Immature natural killer cell (primary cell): ENCODE results near the gene POLR3E. TPM values are rescaled to one million over a fixed set of nuclear protein-coding genes. Genes with fewer than 3 reads are reported as not detected.

Experiments used
- DNase-seq, 3 donors: peaks; one replicate each; pipeline ENCODE4 v3.0.0; 2022; ENCODE audit warnings: mixed read lengths in 1 of 3
- H3K27ac Mint-ChIP-seq, 6 donors: one replicate each; pipeline ENCODE4 v1.8.0; 2020; ENCODE audit warnings: mixed read lengths in 6 of 6, mild to moderate bottlenecking in 5 of 6, inconsistent platforms in 4 of 6, moderate library complexity in 3 of 6
- H3K27me3 Mint-ChIP-seq, 3 donors: one replicate each; pipeline ENCODE4 v1.8.0; 2020 to 2021; ENCODE audit warnings: low read depth in 3 of 3, mild to moderate bottlenecking in 3 of 3, mixed read lengths in 3 of 3, moderate library complexity in 3 of 3, inconsistent platforms in 1 of 3
- H3K36me3 Mint-ChIP-seq, 3 donors: one replicate each; pipeline ENCODE4 v1.8.0; 2020; ENCODE audit warnings: mixed read lengths in 3 of 3, inconsistent platforms in 2 of 3, mild to moderate bottlenecking in 2 of 3
- H3K4me1 Mint-ChIP-seq, 2 donors: one replicate each; pipeline ENCODE4 v1.8.0; 2020; ENCODE audit warnings: inconsistent platforms in 2 of 2, mild to moderate bottlenecking in 2 of 2, mixed read lengths in 2 of 2, moderate library complexity in 1 of 2
- H3K4me3 Mint-ChIP-seq, 5 donors: one replicate each; pipeline ENCODE4 v1.8.0; 2020; ENCODE audit warnings: mild to moderate bottlenecking in 5 of 5, mixed read lengths in 5 of 5, inconsistent platforms in 3 of 5, moderate library complexity in 3 of 5
- H3K9me3 Mint-ChIP-seq, 6 donors: one replicate each; pipeline ENCODE4 v1.8.0; 2020; ENCODE audit warnings: mild to moderate bottlenecking in 6 of 6, mixed read lengths in 6 of 6, inconsistent platforms in 4 of 6, moderate library complexity in 3 of 6
- polyA plus RNA-seq, 3 donors: library from polyadenylated mRNA; unstranded; fragments of 300-500 nt; fragmentation: Illumina TruSeq; gene quantifications; one replicate each; pipeline ENCODE4 v1.2.3, GENCODE V29; 2021

The POLR3E gene
- polyA plus RNA-seq, 3 donors from 2014 or later = 2.9 to 21.5 (median 6.9) TPM

DNA sequence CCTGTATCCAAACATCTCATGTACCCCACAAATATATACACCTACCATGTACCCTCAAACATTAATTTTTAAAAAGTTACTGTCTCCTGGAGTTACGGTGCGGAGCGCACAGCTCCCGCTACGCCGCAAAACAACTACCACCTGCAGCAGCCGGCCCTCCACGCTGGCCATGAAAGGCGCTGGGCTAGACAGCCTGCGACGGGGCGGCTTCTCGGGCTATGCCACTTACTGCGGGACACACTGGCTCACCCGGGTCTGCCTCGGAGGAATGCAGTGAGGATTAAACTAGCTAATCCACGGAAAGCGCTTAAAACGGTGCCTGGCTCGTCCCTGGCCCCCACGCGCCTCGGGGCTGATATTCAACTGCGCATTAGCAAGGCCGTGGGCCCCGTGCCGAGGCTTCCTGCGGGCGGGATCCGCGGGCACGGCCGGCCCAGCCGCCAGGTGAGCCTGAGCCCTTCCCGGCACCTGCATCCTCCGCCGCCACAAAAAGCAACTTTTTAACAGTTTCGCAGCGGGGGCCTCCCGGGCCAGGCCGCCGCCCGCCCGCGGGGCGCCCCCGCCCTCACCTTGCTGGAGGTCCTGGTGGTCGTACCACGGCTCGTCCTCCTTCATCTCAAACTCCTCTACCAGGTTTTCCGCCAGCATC, 76.6 kb downstream of the POLR3E start:
- H3K27me3 Mint-ChIP-seq = peaks cover 0 to 7% (median 4%) of the 10 kb centered on the region in 3 donors
- peak in 2 of 3 donors; percentile 20 to 28 for DNase-seq
- peak overlapping the region; percentile 18 to 76 (median 70) for H3K27ac Mint-ChIP-seq
- H3K4me3 Mint-ChIP-seq = peak overlapping the region; percentile 93 to 98 (median 97)
- H3K36me3 Mint-ChIP-seq = no peaks in the 10 kb centered on the region
- no peaks in the 10 kb centered on the region for H3K9me3 Mint-ChIP-seq
- H3K4me1 Mint-ChIP-seq = peaks cover 29 to 48% of the 10 kb centered on the region in 2 donors

DNA sequence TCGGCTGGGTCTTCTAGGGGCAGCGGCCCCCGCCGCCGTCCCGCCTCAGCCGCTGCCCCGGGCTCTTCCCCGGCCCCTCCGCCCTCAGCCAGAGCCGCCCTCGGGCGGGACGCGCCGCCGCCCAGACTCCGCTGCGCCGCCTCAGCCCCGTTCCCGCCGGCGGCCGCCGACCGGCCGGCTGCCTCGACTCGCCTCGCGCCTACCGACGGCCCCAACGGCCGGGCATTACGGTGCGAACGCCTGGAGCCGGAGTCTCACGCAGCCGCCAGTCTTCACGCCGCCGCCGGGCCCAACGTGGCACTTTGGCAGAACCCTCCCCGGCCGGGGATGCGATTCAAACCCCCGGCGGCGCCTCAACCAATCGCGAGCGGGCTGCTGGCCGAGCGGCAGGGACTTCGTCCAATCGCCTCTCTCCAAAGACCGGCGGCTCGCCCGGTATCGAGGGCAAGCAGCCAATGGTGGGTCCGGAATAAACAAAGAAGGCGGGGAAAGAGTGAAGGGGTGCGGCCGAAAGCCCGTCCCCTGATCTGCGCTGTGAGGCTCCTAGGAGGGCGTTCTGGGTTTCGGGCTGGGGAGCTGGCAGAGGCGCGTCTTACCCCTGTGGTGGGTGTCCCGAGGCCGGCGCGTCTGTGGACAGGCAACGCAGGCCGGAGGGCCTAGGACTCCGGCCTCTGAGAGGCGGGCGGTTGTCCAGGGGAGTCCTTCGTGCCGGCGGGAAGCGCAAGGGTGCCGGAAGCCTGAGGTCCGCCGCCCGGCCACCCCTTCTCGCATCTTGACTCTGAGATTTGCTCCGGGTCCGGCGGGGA, 77.3 kb downstream of the POLR3E start, which contains the start of gene CDR2:
TSS of gene CDR2 (minus strand) at position 309 of the 806 bp plus-strand sequence. CDS start 310 bp downstream, outside the sequence.
- Mint-ChIP-seq H3K36me3 (no peaks in the 10 kb centered on the region), H3K4me3 (peak within 1 kb of the TSS; percentile 93 to 98 (median 97)), H3K27me3 (peaks cover 0 to 7% (median 4%) of the 10 kb centered on the region in 3 donors), H3K4me1 (peaks cover 23 to 41% of the 10 kb centered on the region in 2 donors), H3K9me3 (no peaks in the 10 kb centered on the region), H3K27ac (peak within 1 kb of the TSS; percentile 68 to 92 (median 78))
- peak; percentile 98 for DNase-seq

DNA sequence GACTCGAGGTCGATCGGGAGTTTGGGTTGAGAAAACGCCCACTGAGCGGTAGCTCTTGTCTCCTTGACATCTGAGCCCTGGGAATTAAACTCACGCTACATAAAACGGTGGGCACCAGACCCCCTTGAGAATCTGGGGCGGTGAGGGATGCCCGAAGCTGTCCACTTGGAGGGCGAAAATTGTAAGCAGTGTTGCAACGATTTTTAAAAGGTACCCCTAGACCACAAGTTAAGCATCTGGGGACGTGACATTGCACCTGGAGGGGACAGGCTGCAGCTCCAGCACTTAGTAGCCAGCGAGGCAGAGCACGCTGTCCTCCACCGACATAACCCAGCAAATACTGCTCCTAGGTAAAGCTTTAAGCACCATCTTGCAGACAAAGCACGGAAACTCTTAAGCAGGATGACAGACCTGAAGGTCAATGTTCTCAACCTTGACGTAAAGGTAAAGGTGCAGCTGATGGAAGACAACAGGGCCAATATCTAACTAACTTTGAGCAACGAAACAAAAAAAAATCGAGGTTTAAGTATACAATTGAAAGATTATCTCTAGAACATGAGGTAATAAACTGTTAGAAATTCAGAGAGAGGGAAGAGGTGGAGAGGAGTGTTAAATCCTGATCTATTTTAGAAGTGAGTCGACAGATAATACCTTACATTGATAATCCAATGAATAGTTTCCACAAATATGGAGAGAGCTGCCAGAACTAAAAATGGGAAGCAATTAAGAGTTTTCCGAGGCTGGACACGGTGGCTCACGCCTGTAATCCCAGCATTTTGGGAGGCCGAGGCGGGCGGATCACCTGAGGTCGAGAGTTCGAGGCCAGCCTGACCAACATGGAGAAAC, 78.1 kb downstream of the POLR3E start:
- Mint-ChIP-seq H3K4me1 (peaks cover 22 to 34% of the 10 kb centered on the region in 2 donors), H3K4me3 (peak overlapping the region; percentile 93 to 98 (median 97)), H3K27me3 (peaks cover 0 to 7% (median 4%) of the 10 kb centered on the region in 3 donors), H3K9me3 (no peaks in the 10 kb centered on the region), H3K27ac (peak overlapping the region in 5 of 6 donors; percentile 30 to 83 (median 51)), H3K36me3 (no peaks in the 10 kb centered on the region)
- peak in 1 of 3 donors; percentile 7 for DNase-seq

GRCh38 chr16:22375963-22376640, 78.9 kb downstream of the POLR3E start:
- no peak overlapping the region for H3K27ac Mint-ChIP-seq
- H3K36me3 Mint-ChIP-seq = no peaks in the 10 kb centered on the region
- H3K9me3 Mint-ChIP-seq = no peaks in the 10 kb centered on the region
- peaks cover 0 to 7% (median 4%) of the 10 kb centered on the region in 3 donors for H3K27me3 Mint-ChIP-seq
- H3K4me3 Mint-ChIP-seq = peak overlapping the region; percentile 33 to 70 (median 39)
- H3K4me1 Mint-ChIP-seq = peaks cover 22 to 34% of the 10 kb centered on the region in 2 donors
- DNase-seq = no peak

GRCh38 chr16:22379656-22380055, 82.4 kb downstream of the POLR3E start:
- Mint-ChIP-seq H3K9me3 (no peaks in the 10 kb centered on the region), H3K4me3 (no peak overlapping the region), H3K27ac (no peak overlapping the region), H3K36me3 (no peaks in the 10 kb centered on the region), H3K27me3 (peaks cover 0 to 3% (median 1%) of the 10 kb centered on the region in 3 donors), H3K4me1 (peaks cover 8 to 10% of the 10 kb centered on the region in 2 donors)
- DNase-seq = no peak

GRCh38 chr16:22380529-22380928, 83.3 kb downstream of the POLR3E start:
- H3K4me3 Mint-ChIP-seq = no peak overlapping the region
- peaks cover 0 to under 1% of the 10 kb centered on the region in 2 donors for H3K4me1 Mint-ChIP-seq
- no peak for DNase-seq
- no peaks in the 10 kb centered on the region for H3K9me3 Mint-ChIP-seq
- H3K27ac Mint-ChIP-seq = peak overlapping the region in 1 of 6 donors; percentile 61
- peaks cover 0 to 4% (median 3%) of the 10 kb centered on the region in 3 donors for H3K36me3 Mint-ChIP-seq
- H3K27me3 Mint-ChIP-seq = peaks cover 0 to under 1% (median 0%) of the 10 kb centered on the region in 3 donors

DNA sequence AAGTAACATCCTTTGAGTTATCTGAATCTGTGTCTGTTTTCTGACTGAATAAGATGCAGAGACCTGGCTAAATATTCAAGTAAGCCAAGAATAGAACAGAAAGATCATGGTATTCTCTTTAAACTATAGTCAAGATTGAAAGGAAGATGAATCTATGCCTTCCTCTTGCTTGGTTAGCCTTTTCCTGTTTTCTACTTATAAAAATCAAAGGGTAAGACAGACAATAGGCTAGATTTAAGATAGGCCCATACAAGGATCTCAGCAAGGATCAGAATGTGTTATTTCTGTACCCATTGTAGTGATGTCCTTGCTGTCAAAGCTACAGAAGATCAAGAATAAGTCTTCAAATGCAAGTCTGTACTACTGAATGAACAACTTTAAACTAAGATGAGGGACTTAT, 84.2 kb downstream of the POLR3E start:
- H3K9me3 Mint-ChIP-seq = no peaks in the 10 kb centered on the region
- H3K36me3 Mint-ChIP-seq = peaks cover 0 to 7% (median 5%) of the 10 kb centered on the region in 3 donors
- no peak for DNase-seq
- H3K27me3 Mint-ChIP-seq = no peaks in the 10 kb centered on the region
- H3K4me1 Mint-ChIP-seq = no peaks in the 10 kb centered on the region
- H3K27ac Mint-ChIP-seq = no peak overlapping the region
- no peak overlapping the region for H3K4me3 Mint-ChIP-seq

DNA sequence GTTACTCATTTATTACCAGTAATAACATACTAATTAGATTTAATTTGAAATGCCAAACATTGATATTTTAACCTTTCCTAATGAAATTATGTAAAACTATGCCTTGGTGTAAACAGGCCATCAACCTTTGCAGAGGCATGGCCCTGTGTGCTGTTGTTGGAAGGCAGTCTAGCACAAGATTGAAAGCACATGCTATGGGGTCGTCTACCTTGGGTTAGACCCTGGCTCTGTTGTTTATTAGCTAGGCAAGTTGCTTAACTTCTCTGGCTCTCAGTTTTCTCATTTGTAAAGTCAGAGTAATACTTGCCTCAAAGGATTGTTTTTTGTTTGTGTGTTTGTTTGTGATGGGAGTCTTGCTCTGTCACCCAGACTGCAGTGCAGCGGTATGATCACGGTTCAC, 86.6 kb downstream of the POLR3E start:
- no peaks in the 10 kb centered on the region for H3K9me3 Mint-ChIP-seq
- peaks cover 0 to 7% (median 5%) of the 10 kb centered on the region in 3 donors for H3K36me3 Mint-ChIP-seq
- no peak for DNase-seq
- no peak overlapping the region for H3K4me3 Mint-ChIP-seq
- no peaks in the 10 kb centered on the region for H3K4me1 Mint-ChIP-seq
- H3K27me3 Mint-ChIP-seq = no peaks in the 10 kb centered on the region
- H3K27ac Mint-ChIP-seq = no peak overlapping the region

Other genes starting within 250 kb of the POLR3E start
- gene VWA3A, start 204.9 kb upstream of the POLR3E start, polyA plus RNA-seq = not detected
- under 1 TPM in 2 of 3 donors, not detected in 1; 0.47 to 0.51 TPM for gene SDR42E2, start 134.9 kb upstream of the POLR3E start, polyA plus RNA-seq
- 1 to 10 TPM in 2 of 3 donors, not detected in 1; 1.1 to 3.2 TPM for gene EEF2K, start 91.1 kb upstream of the POLR3E start, polyA plus RNA-seq
- 10 to 100 TPM in 2 of 3 donors, 1 to 10 TPM in 1; 9.6 to 21.7 (median 11.3) TPM for gene CDR2, start 77.2 kb downstream of the POLR3E start, polyA plus RNA-seq
- gene NPIPB5, start 213.5 kb downstream of the POLR3E start, polyA plus RNA-seq = 10 to 100 TPM in 1 of 3 donors, under 1 TPM in 2; 0.05 to 15.9 (median 0.54) TPM